ENCODE measurements around the gene RPS2. TPM values are rescaled to one million over a fixed set of nuclear protein-coding genes. Genes with fewer than 3 reads are reported as not detected.
"Not testable (repeated sequence)": the region's sequence is repeated elsewhere in the genome, so short reads cannot be mapped to it uniquely, and the experiment has no call there.

The RPS2 gene
- total RNA-seq, 1 donor from 2014 or later: 3,560 TPM

- H3K4me3 Mint-ChIP-seq (ENCODE audit: low read depth): no peak overlapping the region
- no peaks in the 10 kb centered on the region for H3K36me3 Mint-ChIP-seq (ENCODE audit: low read depth)
- H3K27ac Mint-ChIP-seq: no peak overlapping the region
- H3K9me3 Mint-ChIP-seq: no peaks in the 10 kb centered on the region
- DNase-seq (ENCODE audit: low spot score): no peak
- H3K4me1 Mint-ChIP-seq (ENCODE audit: low read depth): peaks cover 13% of the 10 kb centered on the region
- intact Hi-C loops (cut with micrococcal nuclease): no loop called here
- no peaks in the 10 kb centered on the region for H3K27me3 Mint-ChIP-seq (ENCODE audit: low read depth)
Observed at GRCh38 chr16:1946495-1947368, 17.9 kb downstream of the RPS2 start.

- no peak overlapping the region for H3K27ac Mint-ChIP-seq
Observed at GRCh38 chr16:1945559-1946391, 18.9 kb downstream of the RPS2 start.

GRCh38 chr16:1944612-1945199, 19.9 kb downstream of the RPS2 start:
- no peak for DNase-seq (ENCODE audit: low spot score)
- Mint-ChIP-seq H3K27ac (peak overlapping the region; percentile 40), H3K27me3 (ENCODE audit: low read depth) (no peaks in the 10 kb centered on the region), H3K4me3 (ENCODE audit: low read depth) (peak overlapping the region; percentile 57), H3K9me3 (no peaks in the 10 kb centered on the region), H3K4me1 (ENCODE audit: low read depth) (peaks cover 15% of the 10 kb centered on the region), H3K36me3 (ENCODE audit: low read depth) (no peaks in the 10 kb centered on the region)
- intact Hi-C loops (cut with micrococcal nuclease): loop anchor here (5.0 kb wide), 2 partner anchors 87 to 198 kb away; no protein-coding TSS in a partner anchor

More at GRCh38 chr16:1945559-1946391, 18.9 kb downstream of the RPS2 start:
- Mint-ChIP-seq H3K27me3 (ENCODE audit: low read depth) (no peaks in the 10 kb centered on the region), H3K36me3 (ENCODE audit: low read depth) (no peaks in the 10 kb centered on the region), H3K9me3 (no peaks in the 10 kb centered on the region), H3K4me1 (ENCODE audit: low read depth) (peaks cover 15% of the 10 kb centered on the region), H3K4me3 (ENCODE audit: low read depth) (no peak overlapping the region)
- DNase-seq (ENCODE audit: low spot score): no peak
- intact Hi-C loops (cut with micrococcal nuclease): no loop called here

GRCh38 chr16:1942810-1943726, 21.6 kb downstream of the RPS2 start, which contains the start of gene MSRB1:
Gene MSRB1, minus strand, starts transcription at chr16:1943199. Its CDS starts 43 bp downstream, at chr16:1943156.
- peak; percentile 99 for DNase-seq (ENCODE audit: low spot score)
- Mint-ChIP-seq H3K4me3 (ENCODE audit: low read depth) (peak within 1 kb of the TSS; percentile 90), H3K9me3 (no peaks in the 10 kb centered on the region), H3K27me3 (ENCODE audit: low read depth) (no peaks in the 10 kb centered on the region), H3K36me3 (ENCODE audit: low read depth) (peaks cover 9% of the 10 kb centered on the region), H3K4me1 (ENCODE audit: low read depth) (peaks cover 15% of the 10 kb centered on the region), H3K27ac (peak within 1 kb of the TSS; percentile 82)
- intact Hi-C loops (cut with micrococcal nuclease): loop anchor here (1.0 to 5.0 kb wide), 3 partner anchors 16 to 199 kb away; partner anchors contain the start of gene NDUFB10

- peak overlapping the region; percentile 82 for H3K27ac Mint-ChIP-seq
Observed at GRCh38 chr16:1942047-1942809, 22.4 kb downstream of the RPS2 start.

GRCh38 chr16:1941162-1942046, 23.2 kb downstream of the RPS2 start:
- H3K36me3 Mint-ChIP-seq (ENCODE audit: low read depth): peaks cover 11% of the 10 kb centered on the region
- peaks cover 15% of the 10 kb centered on the region for H3K4me1 Mint-ChIP-seq (ENCODE audit: low read depth)
- H3K9me3 Mint-ChIP-seq: no peaks in the 10 kb centered on the region
- H3K27ac Mint-ChIP-seq: no peak overlapping the region
- H3K4me3 Mint-ChIP-seq (ENCODE audit: low read depth): peak overlapping the region; percentile 90
- H3K27me3 Mint-ChIP-seq (ENCODE audit: low read depth): no peaks in the 10 kb centered on the region
- DNase-seq (ENCODE audit: low spot score): no peak
- intact Hi-C loops (cut with micrococcal nuclease): loop anchor here (5.0 kb wide), 2 partner anchors 84 to 201 kb away; no protein-coding TSS in a partner anchor

More at GRCh38 chr16:1942047-1942809, 22.4 kb downstream of the RPS2 start:
- H3K4me3 Mint-ChIP-seq (ENCODE audit: low read depth): peak overlapping the region; percentile 90
- intact Hi-C loops (cut with micrococcal nuclease): loop anchor here (5.0 kb wide), 2 partner anchors 85 to 200 kb away; no protein-coding TSS in a partner anchor
- no peak for DNase-seq (ENCODE audit: low spot score)
- H3K36me3 Mint-ChIP-seq (ENCODE audit: low read depth): peaks cover 11% of the 10 kb centered on the region
- H3K4me1 Mint-ChIP-seq (ENCODE audit: low read depth): peaks cover 15% of the 10 kb centered on the region
- H3K27me3 Mint-ChIP-seq (ENCODE audit: low read depth): no peaks in the 10 kb centered on the region
- no peaks in the 10 kb centered on the region for H3K9me3 Mint-ChIP-seq

- H3K4me3 Mint-ChIP-seq (ENCODE audit: low read depth): peak overlapping the region; percentile 21
- H3K27ac Mint-ChIP-seq: no peak overlapping the region
- peaks cover 11% of the 10 kb centered on the region for H3K36me3 Mint-ChIP-seq (ENCODE audit: low read depth)
- no peaks in the 10 kb centered on the region for H3K27me3 Mint-ChIP-seq (ENCODE audit: low read depth)
- no peaks in the 10 kb centered on the region for H3K9me3 Mint-ChIP-seq
- no peak for DNase-seq (ENCODE audit: low spot score)
- intact Hi-C loops (cut with micrococcal nuclease): loop anchor here (5.0 kb wide), 2 partner anchors 83 to 202 kb away; no protein-coding TSS in a partner anchor
- peaks cover 15% of the 10 kb centered on the region for H3K4me1 Mint-ChIP-seq (ENCODE audit: low read depth)
Observed at GRCh38 chr16:1940273-1941161, 24.1 kb downstream of the RPS2 start.

GRCh38 chr16:1939833-1940232, 24.8 kb downstream of the RPS2 start:
- intact Hi-C loops (cut with micrococcal nuclease): loop anchor here (5.0 kb wide), 2 partner anchors 83 to 202 kb away; no protein-coding TSS in a partner anchor
- not testable (repeated sequence) for H3K27me3 Mint-ChIP-seq (ENCODE audit: low read depth)
- H3K36me3 Mint-ChIP-seq (ENCODE audit: low read depth): peaks cover 11% of the 10 kb centered on the region

GRCh38 chr16:1938910-1939309, 25.7 kb downstream of the RPS2 start:
- Mint-ChIP-seq H3K27ac (no peak overlapping the region), H3K9me3 (no peaks in the 10 kb centered on the region), H3K4me3 (ENCODE audit: low read depth) (no peak overlapping the region), H3K36me3 (ENCODE audit: low read depth) (peaks cover 11% of the 10 kb centered on the region), H3K4me1 (ENCODE audit: low read depth) (peaks cover 10% of the 10 kb centered on the region), H3K27me3 (ENCODE audit: low read depth) (no peaks in the 10 kb centered on the region)
- DNase-seq (ENCODE audit: low spot score): no peak
- intact Hi-C loops (cut with micrococcal nuclease): no loop called here

More at GRCh38 chr16:1939833-1940232, 24.8 kb downstream of the RPS2 start:
- peaks cover 15% of the 10 kb centered on the region for H3K4me1 Mint-ChIP-seq (ENCODE audit: low read depth)
- H3K27ac Mint-ChIP-seq; H3K4me3 Mint-ChIP-seq (ENCODE audit: low read depth); H3K9me3 Mint-ChIP-seq; DNase-seq (ENCODE audit: low spot score): not testable (repeated sequence)

GRCh38 chr16:1938316-1938715, 26.3 kb downstream of the RPS2 start:
- no peaks in the 10 kb centered on the region for H3K9me3 Mint-ChIP-seq
- intact Hi-C loops (cut with micrococcal nuclease): no loop called here
- H3K4me1 Mint-ChIP-seq (ENCODE audit: low read depth): peaks cover 8% of the 10 kb centered on the region
- H3K27me3 Mint-ChIP-seq (ENCODE audit: low read depth): no peaks in the 10 kb centered on the region
- no peak overlapping the region for H3K4me3 Mint-ChIP-seq (ENCODE audit: low read depth)
- H3K27ac Mint-ChIP-seq: no peak overlapping the region
- no peak for DNase-seq (ENCODE audit: low spot score)
- H3K36me3 Mint-ChIP-seq (ENCODE audit: low read depth): peaks cover 11% of the 10 kb centered on the region

Measured in activated T-helper 2 cell treated with anti-CD3 and anti-CD28 coated beads, Interferon-gamma antibody, Interleukin-2, Interleukin-4, amounts not matched to agents 10 μg/mL and 5 μg/mL and 100 μg/mL, durations not matched to agents 14 hours and 24 hours and 36 hours (primary cell).